HG03521 (cell line): ENCODE data around the gene ICAM3.
"Not testable (repeated sequence)": the region's sequence is repeated elsewhere in the genome, so short reads cannot be mapped to it uniquely, and the experiment has no call there.

Source experiments
- ATAC-seq: cut with Tn5 transposase; IDR thresholded peaks from one replicate; pipeline ENCODE4 v1.9.1; 2021; ENCODE audit warnings: mild to moderate bottlenecking, moderate library complexity; ENCODE audit not compliant: unreplicated experiment

ICAM3 gene

DNA sequence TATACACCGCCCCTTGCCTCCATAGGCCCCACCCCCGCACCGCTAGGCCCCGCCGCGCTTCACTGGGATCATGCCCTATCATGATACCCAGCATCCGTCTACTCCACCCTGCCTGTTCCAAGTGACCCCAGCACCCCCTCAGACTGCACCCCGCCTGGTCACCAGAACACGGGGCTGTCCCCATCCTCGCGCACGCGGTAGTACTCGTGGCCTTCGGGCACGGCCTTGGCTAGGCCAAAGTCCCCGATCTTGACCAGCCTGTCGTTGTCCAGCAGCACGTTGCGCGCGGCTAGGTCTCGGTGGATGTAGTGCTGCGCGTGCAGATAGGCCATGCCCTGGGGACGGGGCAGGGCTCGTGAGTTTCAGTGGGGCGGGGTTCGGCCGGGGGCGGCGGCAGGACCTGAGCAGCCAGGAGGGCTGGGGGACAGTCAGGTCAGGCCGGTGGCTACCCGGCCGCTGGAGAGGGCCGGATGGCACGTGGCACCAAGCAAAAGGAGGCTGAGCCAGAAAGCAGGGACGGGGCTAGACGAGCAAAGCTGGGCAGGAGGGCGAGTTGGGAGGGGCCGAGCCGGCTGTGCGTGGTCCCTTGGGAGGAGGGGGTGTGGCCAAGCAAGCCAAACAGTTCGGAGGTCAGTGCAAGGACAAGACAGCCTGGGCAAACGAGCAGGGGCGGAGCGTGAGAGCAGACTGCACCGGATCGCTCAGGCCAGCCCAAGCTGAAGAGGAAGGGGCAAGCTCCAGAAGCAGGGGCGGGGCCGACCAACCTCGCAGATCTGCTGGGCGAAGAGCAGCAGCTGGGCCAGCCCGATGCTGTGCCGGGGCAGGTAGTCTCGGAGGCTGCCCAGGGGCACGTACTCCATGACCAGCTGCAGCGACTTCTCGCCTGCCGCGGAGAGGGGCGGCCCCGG is 13.6 kb upstream of the ICAM3 start:
- ATAC-seq: no peak

DNA sequence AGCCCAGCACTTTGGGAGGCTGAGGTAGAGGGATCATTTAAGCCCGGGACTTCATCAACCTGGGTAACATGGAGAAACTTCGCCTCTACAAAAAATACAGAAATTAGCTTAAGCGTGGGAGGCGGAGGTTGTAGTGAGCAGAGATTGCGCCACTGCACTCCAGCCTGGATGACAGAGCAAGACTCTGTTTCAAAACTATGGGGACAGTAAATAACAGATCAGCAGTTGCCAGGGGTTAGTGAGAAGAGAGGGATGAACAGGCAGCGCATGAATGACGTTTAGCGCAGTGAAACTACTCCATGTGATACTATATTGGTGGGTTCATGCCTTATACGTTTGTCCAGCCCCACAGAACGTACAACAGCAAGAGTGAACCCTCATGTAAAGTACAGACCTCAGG is 7.1 kb upstream of the ICAM3 start:
- ATAC-seq: no peak

DNA sequence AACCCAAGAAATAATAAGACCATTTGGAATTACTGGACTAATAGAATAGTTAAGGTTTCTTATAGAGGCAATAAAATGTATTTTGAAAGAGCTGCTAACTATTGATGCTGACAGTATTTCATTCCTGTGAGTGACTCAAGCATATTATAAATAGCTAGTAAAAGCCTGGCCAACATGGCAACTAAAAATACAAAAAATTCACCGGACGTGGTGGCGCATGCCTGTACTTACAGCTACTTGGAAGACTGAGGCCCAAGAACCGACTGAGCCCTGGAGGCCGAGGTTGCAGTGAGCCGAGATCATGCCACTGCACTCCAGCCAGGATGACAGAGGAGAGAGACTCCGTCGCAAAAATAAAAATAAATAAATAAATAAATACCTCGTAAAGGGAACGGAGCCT is 5.4 kb upstream of the ICAM3 start:
- no peak for ATAC-seq

DNA sequence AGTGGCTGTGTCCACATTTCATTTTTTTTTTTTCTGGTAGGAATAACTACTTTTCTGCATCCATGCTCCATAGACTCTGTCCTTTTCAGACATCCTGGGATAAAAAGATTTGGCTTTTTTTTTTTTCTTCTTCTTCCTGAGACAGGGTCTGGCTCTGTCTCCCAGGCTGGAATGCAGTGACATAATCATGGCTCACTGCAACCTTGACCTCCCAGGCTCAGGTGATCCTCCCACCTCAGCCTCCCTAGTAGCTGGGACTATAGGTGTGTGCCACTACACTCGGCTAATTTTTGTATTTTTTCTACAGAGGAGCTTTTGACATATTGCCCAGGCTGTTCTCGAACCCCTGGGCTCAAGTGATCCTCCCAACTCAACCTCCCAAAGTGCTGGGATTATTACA is 4.1 kb upstream of the ICAM3 start:
- ATAC-seq: no peak

DNA sequence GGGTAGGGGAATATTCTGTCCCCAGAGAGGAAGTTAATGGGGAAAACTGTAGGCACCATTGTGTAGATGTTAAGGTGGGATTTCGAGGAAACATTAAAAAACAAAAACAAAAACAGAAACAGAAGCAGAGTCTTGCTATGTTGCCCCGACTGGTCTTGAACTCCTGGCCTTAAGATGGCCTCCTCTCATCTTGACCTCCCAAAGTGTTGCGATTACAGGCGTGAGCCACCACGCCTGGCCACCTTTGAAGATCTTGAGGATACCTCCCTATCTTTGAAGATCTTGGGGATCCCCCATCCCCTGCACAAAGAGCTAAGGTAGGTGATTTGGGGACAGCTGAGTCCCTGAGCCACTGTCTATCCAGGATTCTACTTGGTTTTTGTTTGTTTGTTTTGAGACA is 553 bp upstream of the ICAM3 start:
- ATAC-seq: no peak

DNA sequence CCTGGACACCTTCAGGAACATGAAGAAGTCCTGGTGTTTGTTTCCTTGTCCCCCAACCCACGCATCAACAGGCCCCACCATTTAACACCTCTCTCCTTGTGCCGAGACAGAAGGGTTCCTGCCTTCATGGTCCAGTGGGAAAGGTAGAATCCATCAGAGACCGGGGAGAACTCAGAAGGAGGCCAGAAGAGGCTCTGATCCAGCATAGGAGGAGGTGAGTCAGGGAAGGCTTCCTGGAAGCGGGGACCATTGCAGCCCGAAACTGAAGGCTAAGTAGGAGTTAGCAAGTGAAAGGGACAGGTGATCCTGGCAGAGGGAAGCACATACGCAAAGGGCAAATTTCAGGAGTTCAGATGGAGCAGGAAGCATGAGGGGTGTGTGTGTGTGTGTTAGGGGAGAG is 484 bp downstream of the ICAM3 start:
- ATAC-seq: no peak

DNA sequence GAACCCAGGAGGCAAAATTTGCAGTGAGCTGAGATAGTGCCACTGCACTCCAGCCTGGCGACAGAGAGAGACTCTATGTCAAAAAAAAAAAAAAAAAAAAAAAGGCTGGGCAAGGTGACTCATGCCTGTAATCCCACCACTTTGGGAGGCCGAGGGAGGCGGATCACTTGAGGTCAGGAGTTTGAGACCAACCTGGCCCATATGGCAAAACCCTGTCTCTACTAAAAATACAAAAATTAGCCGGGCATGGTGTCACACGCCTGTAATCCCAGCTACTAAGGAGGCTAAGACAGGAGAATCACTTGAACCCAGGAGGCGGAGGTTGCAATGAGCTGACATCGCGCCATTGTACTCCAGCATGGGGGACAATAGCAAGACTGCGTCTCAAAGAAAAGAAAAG is 2.7 kb downstream of the ICAM3 start:
- ATAC-seq: not testable (repeated sequence)

DNA sequence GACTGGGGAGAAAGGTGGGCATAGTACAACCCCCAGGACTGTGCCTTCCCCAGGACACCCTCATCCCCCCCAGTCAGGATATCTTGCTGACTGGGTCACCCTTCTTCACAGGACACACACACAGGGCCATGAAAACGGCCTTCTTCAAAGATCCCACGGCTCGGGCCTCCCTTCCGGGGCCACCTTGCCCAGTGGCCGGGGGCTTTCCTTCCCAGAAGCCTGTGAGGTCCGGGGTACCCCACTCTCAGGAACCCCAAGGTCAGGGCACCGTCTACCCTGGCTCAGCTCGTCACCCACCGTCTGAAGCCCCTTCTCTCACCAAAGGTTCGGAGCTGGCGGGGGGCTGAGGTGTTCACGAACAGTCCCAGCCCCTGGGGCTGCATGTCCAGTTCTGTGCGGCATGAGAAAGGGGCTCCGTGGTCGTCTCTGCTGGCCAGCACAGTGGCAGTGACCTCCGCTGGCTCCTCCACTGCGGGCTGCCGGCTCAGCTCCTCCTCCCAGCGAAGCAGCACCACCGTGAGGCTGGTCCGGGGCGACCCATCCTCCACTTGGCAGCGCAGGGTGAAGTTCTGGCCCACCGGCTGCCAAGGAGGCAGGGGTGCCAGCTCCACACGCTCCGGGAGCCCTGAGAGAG is 4.0 kb downstream of the ICAM3 start:
- no peak for ATAC-seq

DNA sequence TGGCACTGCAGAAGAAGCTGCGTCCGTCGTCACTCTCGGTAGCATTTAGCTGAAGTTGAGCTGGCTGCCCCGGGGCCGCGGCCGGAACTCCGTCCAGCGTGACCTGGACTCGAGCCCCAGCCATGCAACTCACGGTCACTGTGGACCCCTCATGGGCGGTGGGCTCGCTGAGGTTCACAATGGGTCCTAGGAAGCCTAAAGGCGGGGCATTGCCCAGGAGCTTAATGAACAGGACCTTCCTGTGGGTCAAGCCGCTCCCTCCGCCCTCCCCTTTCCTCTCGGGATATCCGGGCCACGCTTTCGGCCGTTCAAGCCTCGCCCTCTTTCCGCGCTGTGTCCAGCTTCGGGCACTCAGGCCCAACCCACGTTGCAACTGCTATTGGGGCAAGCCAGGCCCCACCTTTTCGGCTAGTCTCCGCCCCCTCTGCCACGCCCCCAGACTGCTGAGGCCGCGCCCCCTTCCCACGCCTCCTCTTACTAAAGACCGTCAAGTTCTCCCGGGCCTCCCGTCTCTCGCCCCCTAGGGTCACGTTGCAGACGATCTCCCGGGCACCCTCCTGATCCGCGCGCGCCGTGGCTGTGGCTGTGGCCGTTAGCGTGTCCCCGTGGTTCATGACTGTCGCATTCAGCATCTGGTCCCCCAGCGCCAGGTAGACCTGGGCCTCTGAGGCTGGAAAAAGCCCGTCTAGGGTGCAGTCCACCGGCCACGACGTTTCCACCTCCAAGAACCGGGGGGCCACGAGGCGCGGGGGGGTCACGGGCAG is 4.7 kb downstream of the ICAM3 start:
- no peak for ATAC-seq

DNA sequence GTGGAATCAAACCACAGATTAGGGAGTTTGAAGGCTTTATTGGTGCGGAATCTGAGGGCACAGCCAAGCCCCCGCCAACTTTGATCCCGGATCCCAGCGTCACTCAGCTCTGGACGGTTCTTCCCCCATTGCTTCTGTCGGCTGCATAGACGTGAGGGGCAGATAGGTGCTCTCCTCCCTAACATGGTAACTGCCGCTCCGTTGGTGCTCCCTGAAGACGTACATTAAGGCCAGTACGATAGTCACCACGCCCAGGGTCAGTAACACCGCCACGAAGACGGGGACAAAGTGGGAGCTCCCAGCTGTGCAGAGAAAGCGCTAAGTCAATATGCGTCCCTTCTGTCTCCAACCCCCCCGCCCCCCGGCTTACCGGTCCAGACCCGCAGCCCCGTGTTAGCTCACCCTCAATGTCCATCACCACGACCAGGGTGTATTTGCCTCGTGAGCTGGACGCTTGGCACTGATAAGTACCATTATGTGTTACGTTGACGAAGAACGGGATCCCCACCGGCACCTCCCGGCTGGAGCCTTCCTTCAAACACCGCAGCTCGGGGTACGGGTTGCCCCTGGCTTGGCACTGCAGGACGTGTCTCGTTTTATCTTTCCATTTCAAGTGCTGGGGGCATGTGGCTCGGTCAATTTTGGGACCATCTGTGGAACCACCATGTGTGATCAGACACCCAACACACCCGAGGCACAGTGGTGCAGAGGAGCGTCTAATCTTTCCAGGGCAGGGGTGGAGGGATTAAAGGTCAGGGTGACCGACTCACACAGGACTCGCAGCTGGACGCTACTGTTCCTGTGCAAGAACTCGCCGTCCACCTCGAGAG is 5.5 kb downstream of the ICAM3 start:
- ATAC-seq: no peak

DNA sequence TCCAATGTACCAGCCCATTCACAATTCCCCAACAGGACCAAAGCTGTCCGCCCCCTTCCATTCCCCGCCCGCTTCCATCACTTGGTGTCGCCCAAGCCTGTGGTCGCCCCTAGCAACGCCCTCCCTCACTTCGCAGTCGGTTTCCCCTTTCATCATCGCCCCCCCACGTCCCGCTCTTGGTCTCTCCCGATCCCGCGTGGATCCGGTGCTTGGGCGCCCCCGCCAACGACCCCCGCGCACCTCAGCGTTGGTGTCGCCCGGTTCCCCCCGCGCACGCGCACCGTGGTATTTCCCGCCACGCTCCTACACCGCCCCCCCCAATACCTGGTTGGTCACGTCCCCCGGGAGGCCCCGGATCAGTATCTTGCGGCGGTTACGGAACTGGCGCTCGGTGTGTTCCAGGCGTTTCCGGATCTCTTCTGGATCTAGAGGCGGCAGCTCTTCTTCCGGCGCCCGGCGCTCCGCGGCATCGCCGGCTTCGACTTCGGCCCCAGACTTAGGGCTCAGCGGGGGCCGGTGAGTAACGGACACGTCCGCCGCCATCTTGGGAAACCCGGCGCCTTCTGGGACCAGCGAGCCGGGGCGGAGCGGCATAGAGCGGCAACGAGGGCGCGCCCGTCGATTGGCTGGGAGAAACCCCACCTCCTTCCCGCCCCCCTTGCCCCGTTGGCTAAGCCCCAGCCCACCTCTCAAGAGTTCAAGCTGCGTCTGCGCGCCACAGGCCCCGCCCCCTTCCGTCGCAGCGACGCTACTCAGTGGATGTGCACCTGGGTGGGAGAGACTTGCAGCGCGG is 6.3 kb downstream of the ICAM3 start, which contains the start of gene RAVER1:
Gene RAVER1, minus strand, starts transcription at position 565 of the 793 bp plus-strand sequence. Its CDS starts 22 bp downstream, at position 543.
- peak; percentile 82 for ATAC-seq

DNA sequence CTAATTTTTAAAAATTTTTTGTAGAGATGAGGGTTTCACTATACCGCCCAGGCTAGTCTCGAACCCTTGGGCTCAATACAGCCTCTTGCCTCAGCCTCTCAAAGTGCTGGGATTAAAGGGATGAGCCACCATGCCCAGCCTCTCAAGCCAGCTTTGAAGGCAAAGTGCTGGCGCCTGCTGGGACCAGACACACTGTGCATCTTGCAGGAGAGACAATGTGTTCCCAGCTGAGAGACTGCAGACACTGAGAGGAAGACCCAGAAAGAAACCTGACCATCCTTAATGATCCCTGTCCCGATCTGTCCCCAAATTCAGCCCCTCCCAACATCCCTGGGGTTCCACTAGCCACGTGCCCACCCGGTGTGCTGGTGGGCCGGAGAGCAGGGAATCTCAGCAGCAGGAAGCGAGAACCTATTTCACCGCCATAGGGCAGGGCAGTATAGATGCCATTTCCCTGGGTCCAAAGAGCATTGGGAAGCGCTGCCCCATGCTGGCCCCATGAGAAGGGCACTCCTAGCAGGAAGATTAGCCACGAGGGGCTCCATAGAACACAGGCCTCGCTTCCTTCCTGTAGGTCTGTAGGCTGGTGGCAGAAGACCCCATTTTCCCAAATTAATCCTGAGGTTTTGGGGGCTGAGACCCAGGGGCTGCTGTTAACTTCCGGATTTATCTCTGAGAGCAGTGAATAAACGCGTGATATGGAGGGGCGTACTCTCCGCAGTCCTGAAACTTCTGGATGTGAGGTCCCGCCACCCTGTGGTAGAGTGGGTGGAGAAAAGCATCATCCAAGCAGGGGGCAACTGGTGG is 7.1 kb downstream of the ICAM3 start:
- no peak for ATAC-seq

DNA sequence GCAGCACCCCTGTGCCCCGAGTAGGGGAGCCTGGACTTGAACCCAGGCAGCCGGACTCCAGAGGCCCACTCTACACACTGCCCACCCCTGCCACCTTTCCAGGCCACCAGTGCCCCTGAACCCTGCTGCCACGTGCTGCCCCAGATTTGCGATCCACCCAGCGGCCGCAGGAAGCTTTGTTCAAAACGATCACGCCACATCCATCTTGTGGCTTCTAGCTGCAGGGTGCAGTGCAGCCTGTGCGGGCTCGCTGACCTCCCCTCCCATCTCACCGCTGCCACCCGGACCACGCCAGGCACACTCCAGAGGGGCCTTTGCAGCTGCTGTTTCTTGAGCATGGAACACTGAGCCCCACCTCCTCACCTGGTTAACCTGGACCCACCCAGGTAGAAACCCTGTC is 9.9 kb downstream of the ICAM3 start:
- no peak for ATAC-seq

DNA sequence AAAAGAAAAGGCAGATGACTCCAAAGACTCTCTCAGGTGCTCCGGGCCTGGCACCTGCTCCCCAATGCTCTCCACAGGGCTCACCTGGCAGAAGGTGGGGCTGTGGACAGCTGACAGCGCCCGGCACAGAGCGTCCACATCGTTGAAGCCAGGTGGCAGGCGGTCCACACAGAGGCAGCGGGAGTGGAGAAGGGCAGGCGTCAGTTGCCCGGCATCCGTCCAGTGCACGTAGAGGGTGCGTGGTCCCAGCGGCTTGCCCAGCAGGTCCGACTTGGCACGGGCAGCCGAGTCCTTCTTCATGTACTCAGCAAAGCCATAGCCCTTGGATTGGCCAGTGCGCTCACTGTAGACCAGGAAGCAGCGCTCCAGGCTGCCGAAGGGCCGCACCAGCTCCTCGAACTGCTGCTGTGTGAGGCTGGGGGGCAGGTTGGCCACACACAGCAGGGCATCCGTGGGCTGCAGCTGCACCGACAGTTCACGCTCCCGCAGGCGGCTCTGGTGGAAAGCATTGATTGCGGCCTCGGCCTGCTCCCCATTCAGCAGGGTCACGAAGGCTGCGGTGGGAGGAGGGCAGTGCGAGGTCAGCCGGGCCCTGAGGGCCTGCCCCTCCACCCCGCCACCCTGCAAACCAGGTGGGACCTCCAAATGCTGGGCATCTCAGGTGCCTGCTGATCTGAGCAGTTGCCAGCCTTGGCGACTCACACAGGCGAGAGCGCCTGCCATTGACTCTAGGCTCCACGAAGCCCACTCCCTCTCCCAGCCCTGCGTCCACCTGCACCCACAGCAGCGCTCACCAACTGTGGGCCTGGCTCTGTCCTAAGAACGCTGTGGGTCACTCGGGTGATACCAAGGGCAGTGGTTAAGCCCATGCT is 10.6 kb downstream of the ICAM3 start:
- ATAC-seq: no peak

DNA sequence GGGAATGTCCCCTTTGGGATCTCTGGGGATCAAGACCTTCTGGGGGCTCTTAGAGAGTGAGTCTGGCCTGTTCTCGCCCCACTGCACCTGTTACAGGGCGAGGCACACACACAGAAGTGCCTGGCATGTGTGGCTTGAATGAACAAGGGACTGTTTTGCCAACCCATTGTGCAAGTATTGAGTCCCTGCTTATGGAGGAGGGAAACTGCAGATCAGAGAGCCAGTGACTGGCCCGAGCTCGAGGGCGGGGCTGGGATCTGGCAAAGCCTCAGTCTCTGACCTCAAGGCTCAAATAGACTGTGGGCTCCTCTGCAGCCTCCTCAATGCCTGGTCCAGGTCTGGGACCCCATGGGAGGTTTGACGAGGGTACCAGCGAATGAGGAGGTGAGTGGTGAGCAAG is 11.6 kb downstream of the ICAM3 start:
- ATAC-seq: no peak

DNA sequence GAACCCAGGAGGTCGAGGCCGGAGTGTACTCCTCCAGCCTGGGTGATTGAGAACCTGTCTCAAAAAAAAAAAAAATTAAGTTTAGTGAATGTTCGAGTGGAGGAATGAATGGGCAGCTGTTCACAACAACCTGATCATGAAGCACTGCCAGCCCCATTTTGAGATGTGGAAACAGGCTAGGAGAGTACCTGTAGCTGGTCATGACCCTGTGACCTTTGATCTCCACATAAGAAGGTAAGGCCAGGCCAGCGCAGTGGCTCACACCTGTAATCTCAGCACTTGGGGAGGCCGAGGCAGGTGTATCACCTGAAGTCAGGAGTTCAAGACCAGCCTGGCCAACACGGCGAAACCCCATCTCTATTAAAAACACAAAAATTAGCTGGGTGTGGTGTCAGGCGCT is 13.7 kb downstream of the ICAM3 start:
- no peak for ATAC-seq

DNA sequence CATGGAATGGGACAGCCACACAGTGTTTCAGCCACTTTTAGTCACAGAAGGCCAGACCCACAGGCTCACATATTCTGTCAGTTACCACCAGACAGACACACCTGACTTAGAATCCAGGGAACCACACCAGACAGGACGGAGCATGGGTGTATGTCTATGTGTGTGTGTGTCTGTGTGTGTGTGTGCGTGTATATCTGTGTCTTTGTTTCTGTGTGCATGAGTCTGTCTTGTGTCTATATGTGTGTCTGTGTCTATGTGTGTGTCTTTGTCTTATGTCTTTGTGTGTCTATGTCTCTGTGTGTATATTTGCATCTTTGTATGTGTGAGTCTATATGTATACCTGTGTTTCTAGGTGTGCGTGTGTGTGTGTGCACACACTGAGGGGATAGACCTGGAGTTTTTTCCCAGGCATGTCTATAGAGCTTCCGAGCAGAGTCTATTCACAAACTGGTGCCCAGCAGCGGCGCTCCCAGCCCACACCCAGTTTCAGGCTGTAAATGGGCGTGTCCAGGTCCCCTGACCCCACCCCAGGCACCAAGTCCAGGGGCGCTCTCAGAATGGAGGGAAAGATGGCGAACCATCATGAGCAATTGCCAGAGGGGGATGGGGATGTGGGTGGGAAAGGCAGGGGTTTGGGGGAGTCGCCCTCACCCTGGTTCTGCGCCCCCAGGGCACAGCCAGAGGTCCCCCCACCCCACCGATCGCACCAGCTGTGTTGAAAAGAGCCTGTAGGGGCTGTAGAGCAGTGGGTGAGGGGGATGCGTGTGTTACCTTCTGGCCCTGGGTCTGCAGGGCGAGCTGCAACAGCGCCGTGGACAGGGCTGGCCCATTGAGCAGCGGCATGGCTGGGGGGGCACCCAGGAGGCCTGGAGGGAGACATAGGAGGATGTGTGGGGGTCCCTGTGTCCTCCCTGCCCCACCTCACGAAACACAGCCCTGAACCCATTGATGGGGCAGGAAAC is 17.3 kb downstream of the ICAM3 start:
- ATAC-seq: no peak
